Brain microvascular endothelial cell (primary cell): ENCODE results near the gene CSNK1G3.
"Not testable (repeated sequence)": the region's sequence is repeated elsewhere in the genome, so short reads cannot be mapped to it uniquely, and the experiment has no call there.

Experiments
- DNase-seq: peaks from one replicate; pipeline ENCODE4 v3.0.0-alpha.2; 2020
- H3K27ac ChIP-seq: fragments of 250-450 bp; sonication (Bioruptor Pico); 2 replicates; pipeline ENCODE4 v1.5.1; 2020; ENCODE audit warnings: mild to moderate bottlenecking, moderate library complexity
- H3K27me3 ChIP-seq: fragments of 250-450 bp; sonication (Bioruptor Pico); replicated peaks from 2 replicates; pipeline ENCODE4 v1.5.1; 2020; ENCODE audit warnings: mild to moderate bottlenecking
- H3K36me3 ChIP-seq: fragments of 250-450 bp; sonication (Bioruptor Pico); replicated peaks from 2 replicates; pipeline ENCODE4 v1.5.1; 2020; ENCODE audit warnings: mild to moderate bottlenecking
- H3K4me3 ChIP-seq: 2 replicates; pipeline ENCODE4 v1.5.1; 2011; ENCODE audit warnings: low read depth, mild to moderate bottlenecking, control low read depth, low read length, moderate library complexity
- in situ Hi-C: cut with HindIII; loops from 2 replicates; pipeline ENCODE4 v1.10.0; 2017; ENCODE audit warnings: low sequenced_read_pairs, low pct_ligation_motif_present
- TF ChIP-seq, protein P1 (sequence below): IDR thresholded peaks from 2 replicates; pipeline ENCODE4 v1.5.1; 2011; ENCODE audit warnings: low read depth, mild to moderate bottlenecking, moderate library complexity, low read length, control low read depth, inconsistent platforms; ENCODE audit errors: missing control alignments

Gene CSNK1G3

DNA sequence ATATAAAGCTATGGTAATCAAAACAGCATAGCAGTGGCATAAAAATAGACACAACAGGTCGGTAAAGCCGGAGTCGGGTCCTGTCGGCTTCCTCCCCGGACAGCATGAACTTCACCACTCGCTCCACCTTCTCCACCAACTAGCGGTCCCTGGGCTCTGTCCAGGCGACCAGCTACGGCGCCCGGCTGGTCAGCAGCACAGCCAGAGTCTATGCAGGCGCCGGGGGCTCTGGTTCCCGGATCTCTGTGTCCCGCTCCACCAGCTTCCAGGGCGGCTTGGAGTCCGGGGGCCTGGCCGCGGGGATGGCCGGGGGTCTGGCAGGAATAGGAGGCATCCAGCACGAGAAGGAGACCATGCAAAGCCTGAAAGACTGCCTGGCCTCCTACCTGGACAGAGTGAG lies 124.0 kb downstream of the CSNK1G3 start:
- in situ Hi-C loops = no loop called here
- H3K27ac ChIP-seq = no peak overlapping the region
- H3K27me3 ChIP-seq = no peaks in the 10 kb centered on the region

DNA sequence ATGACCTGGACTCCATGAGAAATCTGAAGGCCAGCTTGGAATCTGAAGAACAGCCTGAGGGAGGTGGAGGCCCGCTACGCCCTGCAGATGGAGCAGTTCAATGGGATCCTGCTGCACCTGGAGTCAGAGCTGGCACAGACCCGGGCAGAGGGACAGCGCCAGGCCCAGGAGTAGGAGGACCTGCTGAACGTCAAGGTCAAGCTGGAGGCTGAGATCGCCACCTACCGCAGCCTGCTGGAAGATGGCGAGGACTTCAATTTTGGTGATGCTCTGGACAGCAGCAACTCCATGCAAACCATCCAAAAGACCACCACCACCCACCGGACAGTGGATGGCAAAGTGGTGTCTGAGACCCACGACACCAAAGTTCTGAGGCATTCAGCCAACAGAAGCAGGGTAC lies 125.1 kb downstream of the CSNK1G3 start:
- H3K27me3 ChIP-seq, in situ Hi-C loops, DNase-seq, H3K36me3 ChIP-seq, H3K27ac ChIP-seq, H3K4me3 ChIP-seq: not testable (repeated sequence)

More for the DNA sequence above, 124.0 kb downstream of the CSNK1G3 start:
- TF ChIP-seq, protein P1, sequence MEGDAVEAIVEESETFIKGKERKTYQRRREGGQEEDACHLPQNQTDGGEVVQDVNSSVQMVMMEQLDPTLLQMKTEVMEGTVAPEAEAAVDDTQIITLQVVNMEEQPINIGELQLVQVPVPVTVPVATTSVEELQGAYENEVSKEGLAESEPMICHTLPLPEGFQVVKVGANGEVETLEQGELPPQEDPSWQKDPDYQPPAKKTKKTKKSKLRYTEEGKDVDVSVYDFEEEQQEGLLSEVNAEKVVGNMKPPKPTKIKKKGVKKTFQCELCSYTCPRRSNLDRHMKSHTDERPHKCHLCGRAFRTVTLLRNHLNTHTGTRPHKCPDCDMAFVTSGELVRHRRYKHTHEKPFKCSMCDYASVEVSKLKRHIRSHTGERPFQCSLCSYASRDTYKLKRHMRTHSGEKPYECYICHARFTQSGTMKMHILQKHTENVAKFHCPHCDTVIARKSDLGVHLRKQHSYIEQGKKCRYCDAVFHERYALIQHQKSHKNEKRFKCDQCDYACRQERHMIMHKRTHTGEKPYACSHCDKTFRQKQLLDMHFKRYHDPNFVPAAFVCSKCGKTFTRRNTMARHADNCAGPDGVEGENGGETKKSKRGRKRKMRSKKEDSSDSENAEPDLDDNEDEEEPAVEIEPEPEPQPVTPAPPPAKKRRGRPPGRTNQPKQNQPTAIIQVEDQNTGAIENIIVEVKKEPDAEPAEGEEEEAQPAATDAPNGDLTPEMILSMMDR = no peak
- no peaks in the 10 kb centered on the region for H3K36me3 ChIP-seq
- DNase-seq = no peak
- H3K4me3 ChIP-seq = no peak overlapping the region

DNA sequence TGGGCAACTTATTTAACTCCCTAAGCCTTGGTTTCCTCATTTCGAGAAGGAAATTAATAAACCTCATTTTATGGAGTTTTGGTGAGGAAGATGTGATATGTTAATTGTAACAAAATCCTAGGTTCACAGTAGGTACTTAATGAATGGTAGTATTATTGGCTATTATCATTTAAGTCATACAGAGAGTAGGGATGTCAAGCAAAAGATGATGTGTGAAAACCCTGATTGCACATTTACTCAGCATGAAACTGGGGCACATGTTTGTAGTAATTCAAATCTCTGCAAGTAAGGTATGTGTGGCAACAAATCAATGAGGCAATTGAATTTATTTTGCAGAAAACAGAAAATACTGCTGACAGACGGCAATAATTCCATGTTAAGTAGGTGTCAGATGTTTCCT lies 127.3 kb downstream of the CSNK1G3 start:
- TF ChIP-seq, protein P1 = no peak

DNA sequence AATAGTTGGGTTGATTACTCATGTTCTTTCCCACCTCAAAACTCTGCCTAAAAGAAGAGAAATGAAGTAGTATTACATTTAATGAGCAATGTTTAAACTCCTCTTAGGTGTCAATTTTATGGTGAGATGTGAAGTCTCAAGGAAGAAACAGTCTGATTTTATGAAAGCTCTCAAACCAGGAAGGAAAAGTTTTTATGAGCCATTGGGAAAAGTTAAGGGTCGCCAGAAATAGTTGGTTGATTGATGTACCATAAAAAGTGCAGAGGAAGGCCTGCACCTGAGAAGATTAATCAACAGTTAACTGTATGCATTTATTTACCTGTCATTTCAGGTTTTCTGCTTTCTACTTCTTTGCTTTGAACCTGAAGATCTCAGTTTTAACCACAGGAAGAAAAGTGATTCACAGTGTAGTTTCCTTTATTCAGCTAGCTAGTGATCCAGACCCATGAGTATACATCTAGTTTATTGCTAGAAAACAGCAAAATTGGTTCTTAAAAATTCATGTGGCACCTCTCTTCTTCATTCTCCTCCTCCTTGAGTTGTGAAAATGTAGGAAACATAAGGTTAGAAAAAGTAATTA lies 133.1 kb downstream of the CSNK1G3 start:
- TF ChIP-seq, protein P1 = no peak
- Histone ChIP-seq H3K27ac (no peak overlapping the region), H3K4me3 (no peak overlapping the region), H3K36me3 (no peaks in the 10 kb centered on the region), H3K27me3 (no peaks in the 10 kb centered on the region)
- DNase-seq = no peak
- in situ Hi-C loops = no loop called here

More for the DNA sequence above, 127.3 kb downstream of the CSNK1G3 start:
- Histone ChIP-seq H3K27me3 (no peaks in the 10 kb centered on the region), H3K27ac (no peak overlapping the region), H3K36me3 (no peaks in the 10 kb centered on the region), H3K4me3 (no peak overlapping the region)
- in situ Hi-C loops = no loop called here
- DNase-seq = no peak

DNA sequence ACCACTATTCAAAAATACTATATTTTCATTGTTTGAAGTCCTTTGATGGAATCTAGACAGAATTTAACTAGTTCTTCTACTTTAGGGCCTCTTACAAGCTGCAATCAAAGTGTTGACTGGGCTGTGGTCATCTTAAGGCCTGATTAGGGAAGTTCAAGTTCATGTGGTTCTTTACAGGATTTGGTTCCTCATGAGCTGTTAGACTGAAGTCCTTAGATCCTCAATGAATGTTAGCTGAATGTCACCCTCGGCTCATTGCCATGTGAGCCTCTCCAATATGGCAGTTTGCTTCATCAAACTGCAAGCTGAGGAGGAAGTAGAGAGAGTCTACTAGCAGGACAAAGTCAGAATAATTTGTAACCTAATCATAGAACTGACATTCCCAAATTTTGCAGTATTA lies 135.1 kb downstream of the CSNK1G3 start:
- no peaks in the 10 kb centered on the region for H3K36me3 ChIP-seq
- H3K27me3 ChIP-seq = no peaks in the 10 kb centered on the region
- TF ChIP-seq, protein P1 = no peak
- no peak overlapping the region for H3K27ac ChIP-seq
- H3K4me3 ChIP-seq = no peak overlapping the region
- no peak for DNase-seq
- in situ Hi-C loops = no loop called here

DNA sequence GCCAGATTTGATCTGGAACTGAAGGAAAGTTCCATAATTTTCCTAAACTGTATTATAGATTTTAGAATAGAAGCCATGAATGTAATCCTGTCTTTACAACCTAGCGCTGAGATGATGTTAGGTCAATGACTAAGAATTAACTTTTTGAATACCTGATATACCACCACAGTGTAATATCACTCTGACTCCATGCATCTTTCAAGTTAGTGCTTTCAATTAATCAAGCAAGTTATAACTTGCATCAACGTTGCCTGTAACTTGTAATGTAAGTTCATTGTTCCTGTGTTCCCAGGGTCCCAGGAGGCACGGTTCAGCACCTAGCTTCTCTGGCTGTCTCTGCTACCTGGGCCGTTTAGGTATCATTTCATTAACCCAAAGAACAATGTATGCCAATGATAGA lies 139.3 kb downstream of the CSNK1G3 start:
- TF ChIP-seq, protein P1 = no peak
- Histone ChIP-seq H3K27me3 (no peaks in the 10 kb centered on the region), H3K27ac (no peak overlapping the region), H3K4me3 (no peak overlapping the region), H3K36me3 (no peaks in the 10 kb centered on the region)
- DNase-seq = no peak
- in situ Hi-C loops = no loop called here
